WERI-Rb-1 (cell line): ENCODE measurements around the gene OSBPL7.

Experiments
- DNase-seq: peaks from one replicate; pipeline ENCODE4 v3.0.0-alpha.2; 2020
- H3K27ac ChIP-seq: fragments of 250-450 bp; sonication (Bioruptor Pico); 2 replicates; pipeline ENCODE4 v1.5.1; 2020; ENCODE audit warnings: mild to moderate bottlenecking, moderate library complexity
- H3K27me3 ChIP-seq: fragments of 250-450 bp; sonication (Bioruptor Pico); 2 replicates; pipeline ENCODE4 v1.5.1; 2021; ENCODE audit warnings: mild to moderate bottlenecking, low read depth, moderate library complexity; ENCODE audit not compliant: insufficient read depth, severe bottlenecking
- H3K36me3 ChIP-seq: fragments of 250-450 bp; sonication (Bioruptor Pico); 2 replicates; pipeline ENCODE4 v1.5.1; 2020; ENCODE audit warnings: mild to moderate bottlenecking, moderate library complexity
- H3K4me3 ChIP-seq: 2 replicates; pipeline ENCODE4 v1.5.1; 2011; ENCODE audit warnings: low read depth, mild to moderate bottlenecking, control low read depth, low read length
- H3K9me3 ChIP-seq: fragments of 250-450 bp; sonication (Bioruptor Pico); 2 replicates; pipeline ENCODE4 v1.5.1; 2021; ENCODE audit warnings: mild to moderate bottlenecking, moderate library complexity; ENCODE audit not compliant: severe bottlenecking
- TF ChIP-seq, protein P1 (sequence below): IDR thresholded peaks from 2 replicates; pipeline ENCODE4 v1.5.1; 2011; ENCODE audit warnings: low read depth, mild to moderate bottlenecking, control low read depth, inconsistent platforms, low read length

Gene OSBPL7

DNA sequence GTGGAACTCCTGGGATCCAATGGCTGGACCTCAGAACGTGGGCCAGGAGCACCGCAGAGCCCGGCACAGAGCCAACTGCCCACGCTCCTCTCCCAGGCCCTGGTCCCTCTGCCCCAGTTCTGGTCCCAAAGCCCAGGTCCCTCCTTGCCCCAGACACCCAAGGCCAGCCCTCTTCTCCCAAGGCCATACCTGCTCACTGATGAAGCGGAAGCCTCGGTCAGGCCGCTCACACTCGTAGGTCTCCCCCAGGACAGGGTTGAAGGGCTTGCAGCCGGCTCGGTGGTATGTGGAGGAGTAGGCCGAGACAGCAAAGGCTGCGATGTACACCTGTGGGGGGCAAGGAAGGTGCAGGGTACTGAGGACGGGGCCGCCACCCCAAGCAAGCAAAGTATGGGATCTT lies 8.5 kb downstream of the OSBPL7 start:
- H3K27me3 ChIP-seq, result no peaks in the 10 kb centered on the region
- H3K4me3 ChIP-seq, result no peak overlapping the region
- H3K9me3 ChIP-seq, result no peaks in the 10 kb centered on the region
- DNase-seq, result no peak
- H3K36me3 ChIP-seq, result peaks cover 55% of the 10 kb centered on the region
- TF ChIP-seq, protein P1, sequence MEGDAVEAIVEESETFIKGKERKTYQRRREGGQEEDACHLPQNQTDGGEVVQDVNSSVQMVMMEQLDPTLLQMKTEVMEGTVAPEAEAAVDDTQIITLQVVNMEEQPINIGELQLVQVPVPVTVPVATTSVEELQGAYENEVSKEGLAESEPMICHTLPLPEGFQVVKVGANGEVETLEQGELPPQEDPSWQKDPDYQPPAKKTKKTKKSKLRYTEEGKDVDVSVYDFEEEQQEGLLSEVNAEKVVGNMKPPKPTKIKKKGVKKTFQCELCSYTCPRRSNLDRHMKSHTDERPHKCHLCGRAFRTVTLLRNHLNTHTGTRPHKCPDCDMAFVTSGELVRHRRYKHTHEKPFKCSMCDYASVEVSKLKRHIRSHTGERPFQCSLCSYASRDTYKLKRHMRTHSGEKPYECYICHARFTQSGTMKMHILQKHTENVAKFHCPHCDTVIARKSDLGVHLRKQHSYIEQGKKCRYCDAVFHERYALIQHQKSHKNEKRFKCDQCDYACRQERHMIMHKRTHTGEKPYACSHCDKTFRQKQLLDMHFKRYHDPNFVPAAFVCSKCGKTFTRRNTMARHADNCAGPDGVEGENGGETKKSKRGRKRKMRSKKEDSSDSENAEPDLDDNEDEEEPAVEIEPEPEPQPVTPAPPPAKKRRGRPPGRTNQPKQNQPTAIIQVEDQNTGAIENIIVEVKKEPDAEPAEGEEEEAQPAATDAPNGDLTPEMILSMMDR, result no peak
- no peak overlapping the region for H3K27ac ChIP-seq

DNA sequence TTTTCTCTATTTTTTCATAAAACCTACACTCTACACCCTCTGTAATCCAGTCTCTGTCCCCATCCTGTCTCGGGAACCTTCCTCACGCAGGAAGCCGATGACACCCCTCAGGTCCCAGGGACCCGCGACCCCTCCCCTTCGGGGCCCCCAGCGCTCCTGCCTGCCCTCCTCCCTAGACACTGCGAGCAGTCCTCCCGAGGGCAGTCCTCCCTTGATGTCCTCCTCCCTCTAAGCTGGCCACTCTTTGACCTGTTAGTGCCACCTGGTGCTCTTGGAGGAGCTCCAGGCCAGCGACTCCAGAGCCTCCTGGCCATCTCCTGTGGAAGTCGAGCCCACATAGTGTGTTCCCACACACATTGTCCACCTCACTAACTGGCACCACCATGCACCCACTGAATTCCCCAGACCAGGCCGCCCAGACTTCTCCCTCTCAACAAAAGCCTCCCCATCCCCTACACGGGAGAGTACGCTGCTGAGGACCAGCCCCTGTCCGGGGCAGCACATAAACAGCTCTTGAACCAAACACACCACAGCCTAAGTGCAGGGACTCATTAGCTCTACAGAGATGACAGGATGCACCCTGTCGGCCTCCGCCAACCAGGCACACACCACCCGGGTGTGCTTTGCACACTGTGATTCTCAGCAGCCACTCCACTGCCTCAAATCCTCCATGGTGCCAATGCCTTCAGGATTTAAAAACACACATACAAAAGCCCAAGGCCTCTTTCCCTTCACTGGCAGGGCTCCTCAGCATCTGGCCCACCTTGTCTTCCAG lies 9.3 kb downstream of the OSBPL7 start:
- Histone ChIP-seq H3K27ac (no peak overlapping the region), H3K36me3 (peaks cover 62% of the 10 kb centered on the region), H3K9me3 (no peaks in the 10 kb centered on the region), H3K4me3 (no peak overlapping the region), H3K27me3 (no peaks in the 10 kb centered on the region)
- no peak for DNase-seq
- TF ChIP-seq, protein P1, result no peak

DNA sequence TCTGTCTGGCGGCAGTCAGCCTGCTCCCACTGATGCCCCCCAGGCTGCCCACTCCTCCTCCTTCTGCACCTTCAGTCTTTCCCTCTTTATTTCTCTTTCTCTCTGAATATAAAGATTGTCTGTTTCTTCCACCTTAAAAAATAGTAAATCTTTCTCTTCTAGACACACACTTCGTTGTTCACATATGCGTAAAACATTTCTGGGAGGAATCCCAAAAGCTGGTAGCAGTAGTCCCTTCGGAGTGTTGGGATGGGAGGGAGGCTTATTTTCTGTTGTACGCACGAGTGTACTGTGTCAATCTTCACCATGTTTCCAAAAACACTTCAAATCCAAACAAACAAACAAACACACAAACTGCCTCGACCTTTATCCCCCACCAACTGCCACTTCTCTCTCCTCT lies 9.9 kb downstream of the OSBPL7 start:
- TF ChIP-seq, protein P1, result no peak
- H3K27me3 ChIP-seq, result no peaks in the 10 kb centered on the region
- H3K27ac ChIP-seq, result no peak overlapping the region
- no peaks in the 10 kb centered on the region for H3K9me3 ChIP-seq
- no peak for DNase-seq
- H3K36me3 ChIP-seq, result peaks cover 62% of the 10 kb centered on the region
- H3K4me3 ChIP-seq, result no peak overlapping the region

DNA sequence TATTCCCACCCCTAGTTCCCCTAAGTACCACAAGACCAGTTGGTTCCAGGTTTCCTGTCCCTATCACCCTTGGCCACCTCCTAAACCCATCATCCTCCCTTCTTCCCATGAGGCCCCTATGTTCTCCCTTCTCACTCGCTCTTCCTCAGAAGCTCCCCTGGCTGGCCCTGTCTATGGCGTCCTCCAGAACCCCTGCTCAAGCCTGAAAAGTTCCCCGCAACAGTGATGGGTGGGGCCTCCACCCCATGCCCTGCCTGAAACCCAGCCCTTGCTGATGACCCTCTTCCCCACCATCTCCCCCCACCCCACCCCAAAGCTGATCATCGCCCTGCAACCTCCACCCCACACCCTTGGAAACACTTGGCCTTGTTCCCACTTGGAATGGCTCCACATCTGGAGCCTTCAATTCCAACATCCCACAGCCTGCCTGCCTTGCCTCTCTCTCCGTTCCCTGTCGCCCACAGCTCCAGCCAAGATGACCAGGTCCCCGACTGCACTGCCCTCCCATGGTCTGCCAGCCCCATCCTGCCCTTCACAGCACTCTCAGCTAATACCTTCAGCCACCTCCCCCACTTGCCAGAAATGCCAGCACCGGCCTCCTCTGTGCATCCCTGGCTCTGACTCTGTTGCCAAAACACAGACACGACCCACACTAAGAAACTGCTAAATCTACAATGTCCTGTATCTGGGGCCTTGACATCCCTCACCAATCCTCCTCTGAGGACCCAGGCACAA lies 10.5 kb downstream of the OSBPL7 start:
- Histone ChIP-seq H3K27ac (peak overlapping the region; percentile 66), H3K9me3 (no peaks in the 10 kb centered on the region), H3K27me3 (no peaks in the 10 kb centered on the region), H3K36me3 (peaks cover 56% of the 10 kb centered on the region), H3K4me3 (no peak overlapping the region)
- no peak for DNase-seq
- TF ChIP-seq, protein P1, result no peak

DNA sequence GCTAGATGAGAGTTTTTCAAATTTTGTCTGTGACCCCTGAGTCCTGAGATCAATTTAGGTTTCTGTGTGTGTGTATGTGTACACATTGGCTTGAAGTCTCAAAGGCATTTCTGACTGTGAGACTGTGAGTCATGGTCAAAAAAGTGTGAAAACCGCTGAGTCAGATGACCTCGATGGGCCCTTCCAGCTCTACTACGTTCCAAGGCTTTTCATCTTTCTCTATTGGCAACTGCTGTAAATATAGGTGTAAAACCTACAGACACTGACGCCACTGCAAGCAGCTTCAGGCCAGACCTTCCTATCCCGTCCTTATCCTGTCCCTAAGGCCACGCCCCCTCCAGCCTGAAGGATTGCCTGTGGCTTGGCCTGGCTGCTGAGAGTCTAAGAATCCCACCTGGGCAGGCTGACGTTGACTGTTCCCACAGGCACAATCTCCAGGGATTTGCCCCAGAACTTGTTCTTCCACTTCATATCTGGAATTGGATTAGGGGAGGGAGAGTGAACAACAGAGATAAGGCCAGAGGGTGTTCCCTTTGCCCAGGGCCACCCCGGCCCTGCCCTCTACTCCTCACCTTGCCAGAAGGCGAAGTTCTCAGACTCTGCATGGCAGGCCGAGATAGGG lies 11.3 kb downstream of the OSBPL7 start:
- H3K36me3 ChIP-seq, result peaks cover 48% of the 10 kb centered on the region
- H3K4me3 ChIP-seq, result no peak overlapping the region
- peak overlapping the region; percentile 66 for H3K27ac ChIP-seq
- TF ChIP-seq, protein P1, result no peak
- peak; percentile 97 for DNase-seq
- no peaks in the 10 kb centered on the region for H3K27me3 ChIP-seq
- no peaks in the 10 kb centered on the region for H3K9me3 ChIP-seq
